ENCODE results near the gene CC2D2A.

The CC2D2A gene

DNA sequence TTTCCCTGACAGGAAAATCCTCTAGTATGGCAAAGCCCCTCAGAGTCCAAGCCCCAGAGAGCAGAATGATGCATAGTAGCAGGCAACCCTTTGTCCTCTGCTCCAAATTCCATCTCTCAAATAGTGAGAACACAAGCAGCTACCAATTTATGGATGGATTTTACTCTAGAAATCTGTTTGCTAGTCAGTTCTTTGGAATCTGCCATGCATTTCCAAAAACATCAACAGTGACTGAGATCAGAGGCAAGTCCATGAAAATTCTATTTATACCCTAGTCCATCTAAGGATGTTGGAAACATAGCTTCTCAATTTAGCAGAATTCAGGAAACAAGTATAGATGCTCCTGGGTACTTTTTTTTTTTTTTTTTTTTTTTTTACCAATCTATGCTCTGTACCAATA is 10.0 kb upstream of the CC2D2A start:
- no peak for DNase-seq (ENCODE audit: low read depth in 2 of 3, low spot score in 1 of 3)

DNA sequence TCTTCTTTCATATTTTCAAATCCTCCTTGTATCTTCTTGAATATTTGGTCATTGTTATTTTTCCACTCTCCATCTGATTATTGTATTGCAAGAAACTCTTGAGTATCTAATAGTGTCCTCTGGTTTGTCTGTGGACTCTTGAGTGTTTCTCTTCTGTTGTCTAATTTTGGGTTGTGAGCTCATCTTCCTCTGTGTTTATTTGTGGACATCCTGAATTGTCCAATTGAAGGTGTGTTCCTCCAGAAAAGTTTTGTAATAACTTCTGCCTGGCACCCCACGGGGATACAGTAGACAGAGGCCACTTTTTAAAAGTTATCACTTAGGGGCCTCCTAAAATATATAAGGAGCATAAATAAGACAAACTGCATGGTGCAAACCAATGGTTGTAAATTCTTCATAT is 3.1 kb upstream of the CC2D2A start:
- DNase-seq (ENCODE audit: low read depth in 2 of 3, low spot score in 1 of 3), result no peak

DNA sequence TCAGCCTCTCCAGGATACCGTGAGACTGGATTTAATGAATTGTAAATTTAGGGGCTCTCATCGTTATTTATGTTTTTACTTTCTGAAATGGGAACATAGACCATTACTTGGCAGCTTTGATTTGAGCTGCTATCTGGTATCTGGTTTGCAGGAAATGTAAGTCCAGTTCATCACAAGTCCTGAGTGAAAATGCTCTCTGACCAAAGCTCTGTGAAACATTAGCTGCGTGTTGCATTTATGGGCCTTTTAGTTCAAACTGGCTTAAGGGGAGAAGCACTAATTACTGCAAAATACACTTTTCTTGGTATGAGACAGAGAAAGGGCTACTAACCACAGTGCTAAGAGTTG is 420 bp downstream of the CC2D2A start:
- no peak for DNase-seq (ENCODE audit: low read depth in 2 of 3, low spot score in 1 of 3)

DNA sequence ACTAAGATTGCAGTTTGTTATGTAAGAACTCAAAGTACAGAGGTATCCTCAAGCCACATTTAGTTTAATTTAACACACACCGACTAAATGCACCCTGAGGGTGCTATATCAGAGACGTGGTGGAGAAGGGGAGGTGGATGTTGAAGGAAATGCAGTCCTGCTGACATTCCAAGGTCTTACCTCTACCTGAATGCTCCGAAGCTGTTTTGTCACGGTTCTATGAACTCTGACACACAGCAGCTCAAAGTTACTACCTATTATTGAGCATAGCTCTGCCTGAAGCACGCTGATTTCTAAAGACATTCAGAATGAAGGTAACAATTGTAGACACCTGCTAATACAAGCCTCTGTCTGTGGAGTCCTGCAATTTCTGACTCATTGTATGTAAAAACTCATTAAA is 6.7 kb downstream of the CC2D2A start:
- no peak for DNase-seq (ENCODE audit: low read depth in 2 of 3, low spot score in 1 of 3)

DNA sequence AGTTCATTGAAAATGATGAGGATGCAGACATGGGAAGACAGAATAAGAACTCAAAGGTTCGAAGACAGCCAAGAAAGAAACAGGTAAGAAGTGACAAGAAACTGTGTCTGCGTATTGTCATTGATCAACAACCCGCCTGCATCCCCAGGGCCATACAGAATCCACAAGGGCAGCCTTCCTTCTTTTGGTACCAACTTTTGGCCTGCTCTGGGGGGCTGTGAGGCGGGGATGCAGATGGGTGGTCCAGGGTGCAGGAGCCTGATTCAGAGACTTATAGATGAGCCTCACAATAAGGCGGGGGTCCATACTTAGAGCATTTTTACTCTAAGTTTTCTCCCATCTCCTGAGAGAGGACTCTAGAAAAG is 9.0 kb downstream of the CC2D2A start:
- DNase-seq (ENCODE audit: low read depth in 2 of 3, low spot score in 1 of 3), result no peak

DNA sequence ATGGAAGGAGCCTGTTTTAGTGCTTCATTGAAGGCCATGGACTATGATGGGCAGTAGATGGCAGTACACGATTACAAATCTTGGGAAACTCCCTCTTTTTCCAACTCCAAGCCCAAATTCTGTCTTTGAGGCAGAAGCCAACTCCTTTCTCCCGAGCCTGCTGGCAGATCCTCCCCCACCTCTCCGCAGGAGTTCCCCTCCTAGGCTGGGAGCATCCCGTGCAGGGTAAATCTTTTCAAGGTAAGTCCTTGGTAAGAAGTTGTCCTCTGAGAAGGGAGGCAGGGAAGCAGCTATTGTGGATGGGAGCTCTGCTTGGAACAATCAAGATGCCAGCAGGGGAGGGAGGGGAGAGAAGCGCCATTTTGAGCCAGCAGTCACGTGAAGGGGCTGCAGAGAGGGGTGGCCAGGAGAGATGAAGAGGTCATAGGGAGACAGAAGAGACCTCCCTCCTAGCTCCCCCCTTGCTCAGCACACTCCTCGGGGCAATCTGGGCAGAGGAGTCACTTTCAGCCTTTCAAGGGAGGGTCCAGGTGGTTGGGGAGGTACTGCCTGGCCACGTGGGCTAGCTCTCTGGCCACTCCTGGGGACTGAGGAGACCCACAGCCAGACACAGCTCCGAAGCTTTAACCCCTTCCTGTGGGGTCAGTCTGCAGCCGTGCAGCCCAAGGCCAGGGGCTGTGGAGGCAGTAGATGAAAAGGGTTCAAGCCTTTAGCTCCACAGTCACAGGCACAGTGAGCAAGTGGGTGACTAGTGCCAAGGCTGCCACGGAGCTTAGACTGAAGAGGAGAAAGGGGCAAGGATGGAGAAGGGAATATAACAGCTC is 9.6 kb downstream of the CC2D2A start:
- DNase-seq (ENCODE audit: low read depth in 2 of 3, low spot score in 1 of 3), result no peak

DNA sequence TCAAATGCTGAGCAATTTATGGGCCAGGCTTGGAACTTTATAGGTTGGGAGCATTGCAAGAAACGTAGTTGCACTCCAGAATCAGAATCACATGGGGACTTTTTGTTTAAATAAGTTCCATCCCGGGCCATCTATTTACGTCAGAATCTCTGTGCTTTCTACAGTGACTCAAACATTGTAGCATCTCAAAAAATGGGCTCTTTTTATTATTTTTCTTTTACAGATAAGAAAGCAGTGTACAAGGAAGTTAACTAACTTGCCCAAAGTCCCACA is 10.2 kb downstream of the CC2D2A start:
- no peak for DNase-seq (ENCODE audit: low read depth in 2 of 3, low spot score in 1 of 3)

DNA sequence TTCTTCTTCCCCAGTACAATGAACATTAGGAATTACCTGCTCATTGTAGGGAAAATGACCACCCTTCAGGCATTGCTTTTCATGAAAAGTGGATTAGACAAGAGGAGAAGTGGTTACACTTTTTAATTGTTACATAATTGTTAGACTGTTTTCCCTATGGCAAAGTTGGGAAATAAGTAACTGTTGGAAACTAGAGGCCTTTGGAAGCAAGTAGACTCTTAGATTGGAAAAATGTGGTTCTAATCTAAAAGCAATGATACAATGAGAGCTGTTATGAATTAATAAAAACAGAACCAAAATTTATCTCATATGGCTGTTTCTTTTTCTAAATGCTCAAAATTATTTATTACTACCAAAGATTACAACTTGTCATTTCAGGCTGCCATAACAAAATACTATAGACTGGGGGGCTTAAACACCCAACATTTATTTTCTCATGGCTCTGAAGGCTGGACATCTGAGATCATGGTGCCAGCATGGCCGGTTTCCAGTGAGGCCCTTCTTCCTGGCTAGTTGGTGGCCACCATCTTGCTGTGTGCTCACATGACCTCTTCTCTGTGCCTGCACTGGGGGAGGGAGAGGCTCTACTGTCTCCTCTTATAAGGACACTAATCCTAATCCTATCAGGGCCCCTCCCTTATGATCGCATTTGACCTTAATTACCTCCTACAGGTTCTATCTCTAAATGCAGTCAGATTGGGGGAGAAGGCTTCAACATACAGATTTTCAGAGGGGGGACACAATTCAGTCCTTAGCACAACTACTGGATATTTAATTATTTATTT is 12.5 kb downstream of the CC2D2A start:
- no peak for DNase-seq (ENCODE audit: low read depth in 2 of 3, low spot score in 1 of 3)

DNA sequence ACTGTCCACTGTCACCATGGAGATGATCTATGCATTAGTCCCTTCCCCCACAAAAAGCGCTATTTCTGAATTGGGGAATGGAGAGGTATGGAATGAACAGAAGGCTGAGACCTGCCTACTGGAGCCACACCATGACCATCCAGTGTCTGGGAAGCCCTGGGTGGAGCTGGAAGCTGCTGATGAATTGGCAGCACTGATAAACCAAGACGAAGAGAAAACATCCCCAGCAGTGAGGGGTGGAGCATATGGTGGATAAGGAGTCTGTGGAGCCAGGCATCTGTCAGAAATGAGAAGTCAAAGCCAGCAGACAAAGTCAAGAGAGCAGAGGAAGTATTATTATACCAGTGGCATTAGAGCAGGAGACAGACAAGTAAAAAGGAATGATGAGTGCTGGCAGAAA is 13.2 kb downstream of the CC2D2A start:
- no peak for DNase-seq (ENCODE audit: low read depth in 2 of 3, low spot score in 1 of 3)

DNA sequence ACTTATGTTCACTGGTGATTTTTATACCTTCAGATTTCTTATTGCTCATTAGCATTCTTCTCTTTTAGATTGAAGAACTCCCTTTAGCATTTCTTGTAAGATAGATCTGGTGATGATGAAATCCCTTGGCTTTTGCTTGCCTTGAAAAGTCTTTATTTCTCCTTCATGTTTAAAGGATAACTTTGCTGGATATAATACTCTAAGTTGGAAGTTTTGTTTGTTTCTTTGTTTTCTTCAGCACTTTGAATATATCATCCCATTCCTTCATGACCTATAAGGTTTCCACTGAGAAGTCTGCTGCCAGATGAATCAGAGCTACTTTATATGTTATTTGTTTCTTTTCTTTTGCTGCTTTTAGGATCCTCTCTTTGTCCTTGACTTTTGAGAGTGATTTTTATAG is 18.5 kb downstream of the CC2D2A start:
- no peak for DNase-seq (ENCODE audit: low read depth in 2 of 3, low spot score in 1 of 3)

DNA sequence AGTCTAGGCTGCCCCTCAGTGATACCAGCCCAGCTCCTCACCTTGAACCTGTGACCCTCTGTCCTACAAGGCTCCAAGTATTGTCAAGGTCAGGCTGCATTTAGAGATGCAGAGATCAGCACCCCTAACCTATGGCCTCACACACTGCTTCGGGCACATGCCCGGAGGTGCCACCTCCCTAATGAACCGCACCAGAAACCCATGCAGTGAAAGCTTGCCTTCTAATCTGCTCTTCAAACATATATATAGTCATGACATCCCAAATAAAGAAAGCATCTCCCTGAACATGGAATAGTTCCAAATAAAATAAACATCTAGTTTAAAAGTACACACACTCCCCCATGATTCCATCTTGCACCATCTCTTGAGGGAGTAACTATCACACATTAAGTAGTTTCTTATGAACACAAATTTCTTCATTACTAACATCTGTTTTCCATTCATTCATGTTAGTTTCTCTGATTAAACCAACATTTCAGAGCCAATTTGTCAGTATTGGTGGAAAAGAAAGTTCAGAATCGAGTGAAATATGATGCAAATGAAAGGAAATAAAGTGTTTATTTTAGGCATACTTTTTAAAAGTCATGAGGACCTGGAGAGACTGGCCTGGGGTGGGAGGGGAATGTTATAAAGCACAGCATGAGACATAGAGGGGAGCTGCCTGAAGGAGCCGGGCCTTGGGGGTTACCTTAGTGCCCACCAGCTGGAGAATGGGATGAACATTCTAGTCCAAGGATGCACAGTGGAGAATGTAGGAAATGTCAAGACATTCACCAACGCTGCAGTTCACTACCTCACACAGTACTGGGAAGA is 19.2 kb downstream of the CC2D2A start:
- no peak for DNase-seq (ENCODE audit: low read depth in 2 of 3, low spot score in 1 of 3)

DNA sequence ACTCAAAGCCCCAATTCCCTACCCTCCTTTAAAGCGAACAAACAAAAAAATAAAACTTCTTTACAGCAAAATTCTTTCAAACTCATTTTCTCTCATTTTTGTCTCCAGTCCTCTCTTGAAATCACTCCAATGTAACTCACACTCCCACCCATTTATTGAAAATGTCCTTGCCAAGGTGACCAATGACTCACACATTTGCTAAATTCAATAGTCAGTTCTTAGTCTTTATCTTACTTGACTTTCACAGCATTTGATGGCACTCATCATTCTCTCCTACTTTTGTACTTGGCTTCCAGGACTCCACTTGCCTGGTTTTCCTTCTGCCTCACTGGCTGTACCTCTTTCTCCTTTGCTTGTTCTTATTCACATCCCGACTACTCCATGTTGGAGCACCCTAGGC is 19.9 kb downstream of the CC2D2A start:
- no peak for DNase-seq (ENCODE audit: low read depth in 2 of 3, low spot score in 1 of 3)

DNA sequence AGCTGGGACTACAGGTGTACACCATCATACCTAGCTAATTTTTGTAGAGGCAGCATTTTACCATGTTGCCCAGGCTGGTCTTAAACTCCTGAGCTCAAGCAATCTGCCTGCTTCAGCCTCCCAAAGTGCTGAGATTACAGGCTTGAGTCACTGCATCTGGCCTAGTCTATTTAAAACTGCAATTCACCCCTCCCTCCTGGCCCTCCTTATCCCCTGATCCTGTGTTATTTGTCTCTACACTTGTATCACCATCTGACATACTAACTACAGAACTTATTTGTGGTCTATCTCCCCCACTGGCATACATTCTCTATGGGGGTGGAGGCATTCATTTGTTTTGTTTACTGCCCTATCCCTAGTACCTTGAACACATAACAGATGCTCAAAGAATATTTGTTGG is 23.7 kb downstream of the CC2D2A start:
- no peak for DNase-seq (ENCODE audit: low read depth in 2 of 3, low spot score in 1 of 3)

DNA sequence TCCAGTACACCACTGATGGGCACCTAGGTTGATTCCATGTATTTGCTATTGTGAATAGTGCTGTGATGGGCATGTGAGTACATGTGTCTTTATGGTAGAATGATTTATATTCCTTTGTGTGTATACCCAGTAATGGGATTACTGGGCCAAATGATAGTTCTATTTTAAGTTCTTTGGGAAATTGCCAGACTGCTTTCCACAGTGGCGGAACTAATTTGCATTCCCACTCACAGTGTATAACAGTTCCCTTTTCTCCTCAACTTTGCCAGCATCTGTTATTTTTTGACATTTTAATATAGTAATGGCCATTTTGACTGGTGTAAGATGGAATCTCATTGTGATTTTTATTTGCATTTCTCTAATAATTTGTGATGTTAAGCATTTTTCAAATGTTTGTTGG is 25.9 kb downstream of the CC2D2A start:
- no peak for DNase-seq (ENCODE audit: low read depth in 2 of 3, low spot score in 1 of 3)

DNA sequence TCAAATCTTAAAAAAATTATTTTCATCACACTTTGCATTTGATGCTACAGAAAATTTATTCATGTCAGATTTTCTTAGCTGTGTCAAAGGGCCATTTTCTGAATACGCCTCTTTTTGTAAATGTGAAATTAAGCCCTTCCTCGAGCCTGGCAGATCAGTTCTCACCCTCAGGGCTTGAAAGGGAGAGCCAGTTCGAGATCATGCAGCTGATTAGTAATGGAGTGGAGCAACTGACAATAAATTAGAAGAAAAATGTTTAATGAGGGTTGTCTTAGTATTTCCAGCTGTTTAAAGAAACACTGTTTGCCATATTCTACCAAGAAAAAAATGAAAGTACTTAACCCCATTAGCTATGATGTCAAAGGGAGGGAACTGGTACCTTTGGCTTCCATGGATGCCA is 28.7 kb downstream of the CC2D2A start:
- no peak for DNase-seq (ENCODE audit: low read depth in 2 of 3, low spot score in 1 of 3)

DNA sequence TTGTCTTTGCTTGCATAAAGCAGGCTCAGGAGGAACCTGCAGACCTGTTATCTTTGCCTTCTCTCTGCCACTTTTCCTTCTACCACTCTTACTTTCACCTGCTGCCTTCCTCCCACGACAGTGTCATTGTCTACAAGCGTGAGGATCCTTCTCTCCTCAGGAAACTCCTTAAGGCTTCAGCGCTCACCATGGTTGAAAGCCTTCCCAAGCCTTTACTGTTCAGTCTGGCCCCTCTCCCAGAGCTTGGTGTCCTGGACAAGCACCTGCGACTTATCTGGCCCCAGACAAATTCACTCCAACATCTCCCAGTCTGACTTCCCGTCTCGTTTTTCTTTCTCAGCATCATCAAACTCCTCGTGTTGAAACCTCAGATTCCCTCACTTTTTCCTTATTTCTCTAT is 31.0 kb downstream of the CC2D2A start:
- no peak for DNase-seq (ENCODE audit: low read depth in 2 of 3, low spot score in 1 of 3)

DNA sequence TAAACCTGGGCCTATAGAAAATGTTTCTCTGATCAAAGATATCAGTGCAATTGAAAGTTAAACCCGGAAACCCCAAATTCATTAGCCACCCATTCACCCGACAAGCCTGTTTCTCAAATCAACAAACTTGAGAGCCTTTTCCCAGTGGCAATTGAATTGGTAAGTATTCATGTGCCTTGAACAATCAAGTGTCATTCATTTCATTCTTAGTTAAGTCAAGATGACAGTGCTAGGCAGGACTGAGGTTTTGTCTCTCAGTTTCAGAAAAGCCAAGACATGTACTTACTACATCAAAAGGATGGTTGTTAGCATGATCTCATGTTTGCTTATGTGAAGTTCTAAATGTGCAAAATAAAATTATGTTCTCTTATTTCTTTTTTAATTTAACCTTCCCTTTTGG is 32.3 kb downstream of the CC2D2A start:
- DNase-seq (ENCODE audit: low read depth in 2 of 3, low spot score in 1 of 3), result no peak

DNA sequence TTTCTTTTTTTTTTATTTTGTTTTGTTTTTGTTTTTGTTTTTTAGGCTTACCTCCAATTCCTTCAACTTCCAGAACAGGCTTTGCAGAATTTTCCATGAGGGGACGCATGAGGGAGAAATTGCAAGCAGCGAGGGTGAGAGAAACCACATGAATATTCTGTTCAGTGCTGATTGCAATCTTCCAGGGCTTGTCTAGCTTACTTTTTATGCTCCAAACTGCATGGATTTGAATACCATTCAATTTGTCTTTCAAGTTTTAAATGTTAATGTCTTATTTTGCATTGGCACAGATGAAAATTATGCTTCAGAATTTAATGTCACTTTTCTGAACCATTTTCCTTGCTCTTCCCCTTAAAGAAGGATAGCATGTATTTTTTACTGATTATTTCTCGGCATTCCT is 32.7 kb downstream of the CC2D2A start:
- no peak for DNase-seq (ENCODE audit: low read depth in 2 of 3, low spot score in 1 of 3)

DNA sequence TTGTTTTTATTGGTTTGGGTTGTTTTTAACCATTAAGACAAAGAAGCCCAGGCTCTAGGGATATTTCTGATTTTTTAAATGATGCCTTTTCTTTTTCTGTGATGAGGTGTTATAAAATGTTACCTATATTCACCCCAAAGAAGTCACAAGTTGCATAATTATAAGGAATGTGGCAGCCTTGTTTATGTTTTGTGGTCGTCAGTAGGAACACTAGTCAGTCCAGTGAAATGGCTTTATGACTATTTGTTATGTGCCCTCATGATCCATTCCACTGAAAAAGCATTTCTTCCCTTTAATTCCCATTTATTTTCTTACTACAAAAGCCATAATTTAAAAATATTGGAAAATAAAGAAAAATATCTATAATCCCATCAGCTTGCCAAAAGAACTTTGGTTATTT is 34.4 kb downstream of the CC2D2A start:
- DNase-seq (ENCODE audit: low read depth in 2 of 3, low spot score in 1 of 3), result no peak

DNA sequence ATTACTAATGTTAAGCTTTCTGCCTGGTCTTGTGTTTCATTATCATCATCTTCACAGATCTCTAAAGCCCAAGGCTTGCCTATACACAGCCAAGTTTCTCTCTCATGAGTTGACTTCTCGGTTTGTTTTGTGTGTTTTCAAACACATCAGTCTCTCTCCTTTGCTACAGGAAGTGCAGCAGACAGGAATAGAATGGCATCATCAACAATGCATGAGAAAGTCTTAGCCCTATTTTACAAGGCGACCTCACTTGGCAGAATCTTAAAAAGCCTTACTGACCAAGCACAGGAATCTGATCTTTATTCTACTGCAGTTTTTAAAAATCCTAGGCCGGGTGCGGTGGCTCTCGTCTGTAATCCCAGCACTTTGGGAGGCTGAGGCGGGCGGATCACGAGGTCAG is 36.8 kb downstream of the CC2D2A start:
- no peak for DNase-seq (ENCODE audit: low read depth in 2 of 3, low spot score in 1 of 3)

DNA sequence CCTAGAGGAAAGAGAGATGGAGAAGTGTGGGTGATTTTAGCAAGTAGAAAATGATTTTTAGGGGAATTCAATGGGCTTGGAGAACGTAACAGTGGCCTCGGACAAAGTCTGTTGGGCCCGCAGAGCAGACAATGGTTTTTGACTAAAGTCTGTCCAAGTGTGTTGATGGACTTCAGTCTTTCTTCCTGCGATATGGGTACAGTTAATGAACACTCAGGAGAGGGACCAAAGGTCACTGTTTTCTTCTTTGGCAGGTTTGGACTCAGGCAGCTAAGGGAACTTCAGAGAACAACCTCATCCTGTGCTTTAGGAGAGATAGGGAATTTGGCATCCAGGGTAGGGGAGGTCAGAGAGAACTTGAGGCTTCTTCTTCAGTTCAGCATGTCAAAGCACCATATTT is 38.0 kb downstream of the CC2D2A start:
- DNase-seq (ENCODE audit: low read depth in 2 of 3, low spot score in 1 of 3), result no peak

DNA sequence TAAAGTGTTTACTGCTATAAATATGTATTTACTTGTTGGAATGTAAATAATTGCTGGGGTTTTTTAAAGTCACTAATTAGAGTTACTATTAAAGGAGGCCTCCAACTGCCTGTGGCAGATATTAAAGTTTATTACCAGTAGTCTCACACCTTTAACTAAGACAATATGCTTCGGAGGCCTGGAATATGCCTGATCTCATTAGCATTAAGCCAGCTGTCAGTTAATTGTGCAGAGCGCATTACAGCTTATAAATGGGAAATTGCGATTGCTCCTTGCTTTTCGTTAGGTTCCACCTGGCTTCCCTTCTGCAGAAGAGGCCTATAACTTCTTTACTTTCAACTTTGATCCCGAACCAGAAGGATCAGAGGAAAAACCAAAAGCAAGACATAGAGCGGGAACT is 41.3 kb downstream of the CC2D2A start:
- DNase-seq (ENCODE audit: low read depth in 2 of 3, low spot score in 1 of 3), result no peak

All from stimulated activated CD4-positive, alpha-beta T cell treated with anti-CD3 and anti-CD28 coated beads, Interleukin-12 subunit alpha, Interleukin-12 subunit beta, amount 100 ng/mL, for 48 hours (primary cell).